A549 (cell line): ENCODE measurements around the gene ABHD17A.

Source experiments
- HOXA7 ChIP-seq: fragments of 250-450 bp; sonication (Bioruptor Pico); IDR thresholded peaks from 2 replicates; pipeline ENCODE4 v1.5.0; 2020; ENCODE audit warnings: mild to moderate bottlenecking, moderate library complexity
- POLR2A ChIP-seq: IDR thresholded peaks from 2 replicates; pipeline ENCODE4 v1.6.1; 2012; ENCODE audit warnings: mild to moderate bottlenecking, low read length

DNA sequence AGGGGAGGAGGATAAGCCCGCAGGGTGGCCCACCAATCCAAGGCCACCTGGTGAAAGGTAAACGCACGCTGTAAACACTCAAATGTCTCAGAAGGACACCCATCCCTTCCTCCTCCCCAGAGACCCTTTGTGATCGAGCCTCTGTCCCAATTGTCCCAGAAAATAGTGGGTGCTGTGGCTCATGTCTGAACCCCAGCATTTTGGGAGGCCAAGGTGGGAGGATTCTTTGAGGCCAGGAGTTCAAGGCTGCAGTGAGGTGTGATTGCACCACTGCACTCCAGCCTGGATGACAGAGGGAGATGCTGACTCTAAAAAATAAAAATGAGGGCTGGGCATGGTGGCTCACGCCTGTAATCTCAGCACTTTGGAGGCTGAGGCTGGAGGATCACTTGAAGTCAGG lies 3.1 kb upstream of the ABHD17A start:
- TF ChIP-seq POLR2A (no peak), HOXA7 (CRISPR knock-in tag) (no peak)
